ENCODE results near the gene SYNC. TPM values are rescaled to one million over a fixed set of nuclear protein-coding genes. Genes with fewer than 3 reads are reported as not detected.
A peak's percentile ranks its signal among the peaks of the same experiment; 100 is the strongest.
"Not testable (repeated sequence)": the region's sequence is repeated elsewhere in the genome, so short reads cannot be mapped to it uniquely, and the experiment has no call there.

SYNC gene
- total RNA-seq, 1 donor from 2014 or later, result 21.4 TPM

GRCh38 chr1:32693455-32694174, 9.0 kb downstream of the SYNC start:
- DNase-seq, result no peak

- DNase-seq, result no peak
These were observed 16.2 kb downstream of the SYNC start for GRCh38 chr1:32686387-32686786.

GRCh38 chr1:32685498-32685897, 17.1 kb downstream of the SYNC start:
- no peak for DNase-seq

- peak; percentile 75 for DNase-seq
These were observed 18.3 kb downstream of the SYNC start for GRCh38 chr1:32684167-32684811.

- no peak for DNase-seq
These were observed 19.2 kb downstream of the SYNC start for GRCh38 chr1:32683397-32683796.

- DNase-seq, result no peak
These were observed 20.6 kb downstream of the SYNC start for GRCh38 chr1:32681999-32682398.

DNA sequence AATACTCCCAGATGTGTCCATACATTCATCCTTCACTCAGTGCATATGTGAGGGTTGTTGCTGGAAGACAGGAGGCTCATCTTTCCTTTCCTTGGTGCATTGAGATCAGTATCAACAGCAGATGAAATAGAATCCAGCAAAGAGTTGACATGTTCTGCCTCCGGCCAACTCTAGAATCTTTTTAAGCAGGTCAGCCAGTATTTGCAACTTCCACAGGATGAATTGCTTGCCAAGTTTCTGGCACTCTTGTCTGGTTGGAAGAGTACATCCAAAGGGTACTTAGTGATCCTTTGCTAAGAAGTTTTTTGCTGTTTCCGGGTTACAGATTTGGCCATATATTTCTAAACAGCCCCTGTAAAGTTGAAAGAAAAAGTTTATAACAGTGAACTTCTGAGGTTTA, 21.1 kb downstream of the SYNC start:
- no peak for DNase-seq

GRCh38 chr1:32680642-32681041, 21.9 kb downstream of the SYNC start:
- no peak for DNase-seq

DNA sequence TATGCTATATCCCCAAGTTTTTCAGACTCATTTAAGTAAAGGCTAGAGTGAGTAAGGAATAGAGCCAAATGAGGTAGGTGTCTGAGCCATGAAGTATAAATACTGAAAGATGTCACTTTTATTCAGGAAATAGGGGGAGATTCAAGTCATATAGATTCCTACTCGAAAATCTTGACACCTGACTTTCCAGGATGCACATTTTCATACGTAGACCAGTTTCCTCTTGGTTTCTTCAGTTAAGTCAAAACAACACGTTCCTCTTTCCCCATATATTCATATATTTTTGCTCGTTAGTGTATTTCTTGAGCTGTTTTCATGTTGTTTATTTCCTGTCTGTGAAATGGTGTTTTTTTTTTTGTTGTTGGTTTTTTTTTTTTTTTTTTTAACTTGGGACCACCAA, 22.6 kb downstream of the SYNC start:
- not testable (repeated sequence) for DNase-seq

DNA sequence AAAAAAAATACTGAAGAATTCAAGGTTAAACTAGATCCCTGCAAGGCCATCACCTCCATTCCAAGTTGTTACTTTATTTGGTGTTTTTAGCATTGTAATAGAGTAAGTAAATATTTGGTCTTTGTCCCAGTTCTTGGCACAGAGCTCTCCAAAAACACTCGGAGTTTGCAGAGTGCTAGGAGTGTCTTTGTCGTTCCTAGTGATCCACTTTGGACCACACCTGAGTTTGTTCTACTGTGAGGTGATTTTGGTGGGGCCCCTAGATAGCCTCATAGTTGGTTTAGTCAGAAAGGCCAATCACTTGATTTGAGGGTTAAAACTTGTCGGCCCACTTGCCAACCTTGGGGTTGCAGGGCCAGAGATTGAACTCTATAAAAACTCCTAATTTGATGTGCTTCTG, 25.6 kb downstream of the SYNC start:
- no peak for DNase-seq

- DNase-seq, result not testable (repeated sequence)
These were observed 33.9 kb downstream of the SYNC start for GRCh38 chr1:32668716-32669115.

DNA sequence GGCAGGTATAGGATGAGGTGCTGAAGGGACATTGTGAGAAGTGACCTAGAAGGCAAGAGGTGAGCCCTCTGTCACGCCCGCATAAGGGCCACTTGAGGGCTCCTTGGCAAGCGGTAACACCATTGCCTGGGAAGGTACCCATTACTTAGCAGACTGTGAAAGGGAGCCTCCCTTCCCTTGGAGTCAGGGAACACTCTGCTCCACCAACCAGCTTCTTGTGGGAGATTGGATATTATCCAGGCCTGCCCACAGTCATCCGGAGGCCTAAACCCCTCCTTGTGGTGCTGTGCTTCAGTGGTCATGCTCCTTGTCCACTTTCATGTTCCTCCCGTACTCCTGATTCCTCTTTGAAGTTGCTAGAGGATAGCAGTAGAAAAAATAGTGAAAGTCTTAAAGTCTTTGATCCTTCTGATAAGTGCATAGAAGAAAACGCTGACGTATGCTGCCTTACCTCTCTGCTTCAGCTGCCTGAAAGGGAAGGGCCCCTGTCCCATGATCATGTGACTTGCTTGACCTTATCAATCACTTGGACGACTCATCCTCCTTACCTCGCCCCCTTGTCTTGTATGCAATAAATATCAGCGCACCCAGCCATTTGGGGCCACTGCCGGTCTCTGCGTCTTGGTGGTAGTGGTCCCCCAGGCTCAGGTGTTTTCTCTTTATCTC, 35.5 kb downstream of the SYNC start:
- no peak for DNase-seq

DNA sequence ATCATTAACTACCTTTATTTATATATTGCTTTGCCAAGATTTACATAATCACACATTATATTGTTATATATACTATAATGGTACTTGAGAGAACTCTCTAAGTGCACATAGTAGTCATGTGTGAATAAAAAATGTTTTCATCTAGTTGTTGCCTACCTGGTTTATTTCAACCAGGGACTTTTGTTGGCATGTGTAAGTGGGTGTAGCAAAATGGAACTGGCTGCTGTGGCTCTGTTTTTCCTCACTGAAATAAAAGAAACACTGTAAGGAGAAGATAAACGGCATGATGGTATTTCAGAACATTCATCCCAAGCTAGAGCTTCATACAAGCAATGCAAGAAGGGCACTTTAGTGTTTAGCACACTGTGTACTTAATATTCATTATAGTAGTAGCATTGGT, 36.7 kb downstream of the SYNC start:
- no peak for DNase-seq

DNA sequence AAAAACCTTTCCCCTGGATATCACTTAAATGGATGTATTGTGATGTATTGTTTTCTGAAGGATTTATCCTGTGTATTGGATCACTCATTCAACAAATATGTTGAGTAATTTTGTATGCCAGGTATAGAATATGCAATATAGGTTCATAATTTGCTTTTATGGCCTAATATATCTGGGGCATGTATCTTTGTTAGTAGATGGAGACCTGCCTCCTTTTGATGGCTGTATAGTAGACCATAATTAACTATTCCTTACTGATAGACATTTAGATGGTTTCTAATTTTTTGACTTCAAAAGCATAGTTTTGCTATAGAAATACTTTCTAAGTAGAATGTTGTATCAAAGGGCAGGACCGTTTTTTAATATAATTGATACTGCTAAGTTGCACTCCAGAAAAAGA, 43.0 kb downstream of the SYNC start:
- no peak for DNase-seq

DNA sequence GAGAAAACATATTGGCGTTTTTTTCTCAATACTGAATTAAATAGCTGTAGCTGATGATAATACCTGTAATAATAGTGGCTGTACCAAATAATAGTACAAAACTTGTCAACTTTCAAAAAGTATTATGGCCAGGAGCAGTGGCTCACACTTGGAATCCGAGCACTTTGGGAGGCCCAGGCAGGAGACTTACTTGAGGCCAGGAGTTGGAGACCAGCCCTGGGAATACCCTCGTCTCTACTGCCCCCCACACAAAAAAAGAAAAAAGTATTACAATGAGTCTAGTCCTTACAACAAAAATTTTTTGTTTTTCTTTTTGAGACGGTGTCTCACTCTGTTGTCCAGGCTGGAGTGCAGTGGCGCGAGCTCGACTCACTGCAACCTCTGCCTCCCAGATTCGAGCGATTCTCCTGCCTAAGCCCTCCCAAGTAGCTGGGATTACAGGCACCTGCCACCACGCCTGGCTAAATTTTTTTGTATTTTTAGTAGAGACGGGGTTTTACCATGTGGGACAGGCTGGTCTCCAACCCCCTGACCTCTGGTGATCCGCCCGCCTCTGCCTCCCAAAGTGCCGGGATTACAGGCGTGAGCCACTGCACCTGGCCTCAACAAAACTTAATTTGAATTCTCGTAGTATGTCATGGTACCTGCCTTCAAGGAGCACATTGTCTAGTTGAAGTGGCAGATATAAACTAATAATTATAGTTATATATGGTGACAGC, 50.2 kb downstream of the SYNC start:
- no peak for DNase-seq

- DNase-seq, result peak; percentile 61
These were observed 51.0 kb downstream of the SYNC start for GRCh38 chr1:32651461-32652073.

- peak; percentile 98 for DNase-seq
These were observed 51.7 kb downstream of the SYNC start, which contains the start of gene RBBP4 for GRCh38 chr1:32650752-32651460. Gene RBBP4 (plus strand): TSS chr1:32651208. CDS start chr1:32651307, 99 bp downstream.

DNA sequence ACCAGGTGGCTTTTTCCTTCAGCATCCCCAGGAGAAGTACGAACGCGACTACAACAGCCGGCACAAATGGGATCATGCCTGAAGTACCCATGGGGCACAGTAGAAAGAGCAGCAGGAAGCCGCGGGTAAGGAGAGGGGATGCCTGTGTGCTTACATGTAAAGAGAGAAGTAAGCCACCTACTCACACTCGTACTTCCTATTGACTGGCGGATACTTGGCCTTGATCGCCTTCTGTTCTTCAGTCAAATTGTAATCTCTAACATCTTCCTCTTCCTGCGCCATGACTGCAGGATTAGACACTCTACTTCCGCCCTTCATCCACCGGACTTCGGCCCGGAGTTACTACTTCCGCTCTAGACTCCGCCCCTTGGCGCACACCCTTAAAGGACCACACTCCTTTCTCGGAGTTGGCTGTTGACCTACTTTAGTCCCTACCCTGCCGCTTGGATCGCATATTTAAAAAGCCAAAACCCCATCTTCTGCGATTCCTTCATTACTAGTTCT, 52.3 kb downstream of the SYNC start, which contains the start of gene ZBTB8OS:
TSS of gene ZBTB8OS (minus strand) at position 303 of the 504 bp plus-strand sequence. CDS start at position 282, 21 bp downstream.
- peak; percentile 96 for DNase-seq

GRCh38 chr1:32647308-32648134, 55.0 kb downstream of the SYNC start:
- DNase-seq, result peak; percentile 10

GRCh38 chr1:32644426-32644825, 58.1 kb downstream of the SYNC start:
- DNase-seq, result no peak

Measured in dermis blood vessel endothelial cell (primary cell).